NB4 (cell line): Measurements from ENCODE around the gene CCN6.

Experiments used
- CTCF ChIP-seq: IDR thresholded peaks from one replicate; pipeline ENCODE4 v1.5.1; 2012; ENCODE audit warnings: low read depth, low read length
- MAX ChIP-seq: IDR thresholded peaks from 2 replicates; pipeline ENCODE4 v1.6.1; 2011; ENCODE audit warnings: low read depth, low read length
- POLR2A ChIP-seq: IDR thresholded peaks from 2 replicates; pipeline ENCODE4 v1.6.1; 2011; ENCODE audit warnings: mild to moderate bottlenecking; ENCODE audit not compliant: insufficient read length; ENCODE audit errors: extremely low read depth

GRCh38 chr6:112022749-112023148, 31.2 kb upstream of the CCN6 start:
- TF ChIP-seq CTCF, result no peak
- TF ChIP-seq MAX, result no peak
- TF ChIP-seq POLR2A, result no peak
